DND-41 (cell line): ENCODE results near the gene CHST12.

Experiments used
- CTCF ChIP-seq: IDR thresholded peaks from 2 replicates; pipeline ENCODE4 v1.5.1; 2012; ENCODE audit warnings: borderline replicate concordance, low read length, moderate library complexity, mild to moderate bottlenecking; ENCODE audit not compliant: poor library complexity, severe bottlenecking; ENCODE audit errors: extremely low read depth
- EZH2 ChIP-seq: IDR thresholded peaks from 3 replicates; pipeline ENCODE4 v1.6.1; 2012; ENCODE audit warnings: borderline replicate concordance, low read depth, mild to moderate bottlenecking, moderate library complexity, low read length, inconsistent platforms; ENCODE audit not compliant: severe bottlenecking

GRCh38 chr7:2468227-2468626 is 64.8 kb downstream of the CHST12 start:
- TF ChIP-seq CTCF (no peak), EZH2 (no peak)
